HL-60 (cell line): ENCODE measurements around the gene TIE1.

Experiments
- CTCF ChIP-seq: IDR thresholded peaks from one replicate; pipeline ENCODE4 v1.5.1; 2011; ENCODE audit warnings: low read length, control low read depth, inconsistent platforms; ENCODE audit not compliant: insufficient read depth
- POLR2AphosphoS5 ChIP-seq: IDR thresholded peaks from 2 replicates; pipeline ENCODE4 v1.6.1; 2012; ENCODE audit warnings: low read depth
- REST ChIP-seq: IDR thresholded peaks from 2 replicates; pipeline ENCODE4 v1.6.1; 2012; ENCODE audit warnings: low read depth; ENCODE audit not compliant: insufficient replicate concordance

- TF ChIP-seq CTCF, result no peak
- TF ChIP-seq POLR2AphosphoS5, result no peak
- no peak for TF ChIP-seq REST
Observed at GRCh38 chr1:43357251-43357650, 56.5 kb downstream of the TIE1 start.
